D341Med (cell line): Measurements from ENCODE around the gene RRAS2.
A peak's percentile ranks its signal among the peaks of the same experiment; 100 is the strongest.
"Not testable (repeated sequence)": the region's sequence is repeated elsewhere in the genome, so short reads cannot be mapped to it uniquely, and the experiment has no call there.

ENCODE experiments used
- DNase-seq: peaks from one replicate; pipeline ENCODE4 v3.0.0; 2012; ENCODE audit warnings: low spot score

RRAS2 gene

GRCh38 chr11:14306481-14306880 is 52.5 kb downstream of the RRAS2 start:
- DNase-seq = no peak

- no peak for DNase-seq
Measured at GRCh38 chr11:14305649-14306048, 53.3 kb downstream of the RRAS2 start.

- DNase-seq = no peak
Measured at GRCh38 chr11:14304601-14305000, 54.4 kb downstream of the RRAS2 start.

- peak; percentile 63 for DNase-seq
Measured at GRCh38 chr11:14300661-14301304, 58.2 kb downstream of the RRAS2 start.

- DNase-seq = no peak
Measured at GRCh38 chr11:14299921-14300320, 59.1 kb downstream of the RRAS2 start.

- no peak for DNase-seq
Measured at GRCh38 chr11:14290422-14290821, 68.6 kb downstream of the RRAS2 start.

- no peak for DNase-seq
Measured at GRCh38 chr11:14288189-14288935, 70.6 kb downstream of the RRAS2 start.

- DNase-seq = not testable (repeated sequence)
Measured at GRCh38 chr11:14278869-14279268, 80.1 kb downstream of the RRAS2 start.

- no peak for DNase-seq
Measured at GRCh38 chr11:14275076-14275475, 83.9 kb downstream of the RRAS2 start.

- no peak for DNase-seq
Measured at GRCh38 chr11:14273895-14274294, 85.1 kb downstream of the RRAS2 start.

GRCh38 chr11:14270690-14271542 is 88.1 kb downstream of the RRAS2 start:
- DNase-seq = no peak

GRCh38 chr11:14269692-14270573 is 89.0 kb downstream of the RRAS2 start:
- no peak for DNase-seq

GRCh38 chr11:14267861-14268635 is 90.9 kb downstream of the RRAS2 start:
- DNase-seq = no peak

GRCh38 chr11:14266622-14267021 is 92.4 kb downstream of the RRAS2 start:
- no peak for DNase-seq

- no peak for DNase-seq
Measured at GRCh38 chr11:14264966-14265365, 94.0 kb downstream of the RRAS2 start.

GRCh38 chr11:14262271-14262846 is 96.6 kb downstream of the RRAS2 start:
- DNase-seq = no peak

GRCh38 chr11:14261066-14261465 is 97.9 kb downstream of the RRAS2 start:
- DNase-seq = no peak

GRCh38 chr11:14259878-14260277 is 99.1 kb downstream of the RRAS2 start:
- DNase-seq = no peak

GRCh38 chr11:14259186-14259784 is 99.7 kb downstream of the RRAS2 start:
- DNase-seq = no peak
